GM21737 (cell line): ENCODE results near the gene TEAD3.

Experiments
- ATAC-seq: cut with Tn5 transposase; IDR thresholded peaks from one replicate; pipeline ENCODE4 v1.9.1; 2021; ENCODE audit warnings: mild to moderate bottlenecking, moderate library complexity; ENCODE audit not compliant: unreplicated experiment

Gene TEAD3

GRCh38 chr6:35492974-35493284 lies 4.0 kb downstream of the TEAD3 start:
- ATAC-seq: no peak

GRCh38 chr6:35492258-35492973 lies 4.5 kb downstream of the TEAD3 start:
- no peak for ATAC-seq

- no peak for ATAC-seq
These were observed 5.2 kb downstream of the TEAD3 start for GRCh38 chr6:35491558-35492257.

GRCh38 chr6:35490821-35491557 lies 5.9 kb downstream of the TEAD3 start:
- ATAC-seq: no peak

GRCh38 chr6:35489995-35490791 lies 6.7 kb downstream of the TEAD3 start:
- ATAC-seq: no peak

GRCh38 chr6:35489066-35489465 lies 7.8 kb downstream of the TEAD3 start:
- ATAC-seq: no peak

GRCh38 chr6:35488517-35488862 lies 8.4 kb downstream of the TEAD3 start:
- no peak for ATAC-seq

- no peak for ATAC-seq
These were observed 9.0 kb downstream of the TEAD3 start for GRCh38 chr6:35487658-35488516.

GRCh38 chr6:35486005-35486925 lies 10.6 kb downstream of the TEAD3 start:
- no peak for ATAC-seq

GRCh38 chr6:35485402-35485877 lies 11.4 kb downstream of the TEAD3 start:
- no peak for ATAC-seq

GRCh38 chr6:35484921-35485392 lies 11.9 kb downstream of the TEAD3 start:
- ATAC-seq: no peak

GRCh38 chr6:35483893-35484645 lies 12.8 kb downstream of the TEAD3 start:
- ATAC-seq: no peak

- ATAC-seq: no peak
These were observed 13.4 kb downstream of the TEAD3 start for GRCh38 chr6:35483490-35483889.

- ATAC-seq: no peak
These were observed 13.8 kb downstream of the TEAD3 start for GRCh38 chr6:35483062-35483461.

- no peak for ATAC-seq
These were observed 15.7 kb downstream of the TEAD3 start for GRCh38 chr6:35481226-35481625.

GRCh38 chr6:35480176-35480575 lies 16.7 kb downstream of the TEAD3 start:
- ATAC-seq: no peak

GRCh38 chr6:35478259-35478658 lies 18.6 kb downstream of the TEAD3 start:
- ATAC-seq: no peak

GRCh38 chr6:35477551-35478179 lies 19.2 kb downstream of the TEAD3 start:
- no peak for ATAC-seq
